ENCODE measurements around the gene SGMS1.
"Not testable (repeated sequence)": the region's sequence is repeated elsewhere in the genome, so short reads cannot be mapped to it uniquely, and the experiment has no call there.

SGMS1 gene

DNA sequence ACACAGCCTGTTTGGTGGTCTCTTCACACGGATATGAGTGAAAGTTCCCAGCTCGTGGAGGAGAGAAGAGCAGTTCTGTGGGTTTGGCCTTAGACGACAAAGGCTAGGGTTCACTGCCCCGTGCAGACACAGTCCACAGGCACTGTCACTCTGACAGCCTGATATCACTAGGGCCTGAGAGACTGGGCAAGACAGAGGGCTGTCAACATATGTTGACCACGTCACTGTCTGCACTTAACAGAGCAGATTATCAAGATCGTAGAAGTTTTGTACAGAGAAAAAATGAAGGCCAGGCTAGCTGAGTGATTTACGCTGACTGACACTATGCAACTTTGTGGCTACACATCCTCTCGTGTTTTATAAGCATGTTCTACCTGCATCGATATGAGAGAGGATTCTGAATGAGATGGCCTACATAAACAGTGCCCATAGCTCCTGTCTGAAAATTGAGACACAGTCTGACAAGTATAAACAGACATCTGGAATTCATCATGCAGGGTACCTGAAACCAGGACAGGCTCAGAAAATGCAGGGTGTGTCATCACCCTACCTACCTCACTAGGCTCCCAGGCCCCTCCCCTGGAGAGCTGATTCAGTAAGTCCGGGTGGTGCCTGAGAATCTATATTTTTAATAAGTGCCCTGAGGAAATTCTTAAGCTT, 120.0 kb downstream of the SGMS1 start:
- no peak for TF ChIP-seq POLR2AphosphoS5 (IDR thresholded peaks at IDR 0.05; ENCODE audit: low read depth, low read length)
- no peak for TF ChIP-seq POLR2A (IDR thresholded peaks at IDR 0.05; ENCODE audit: low read depth, low read length)
- no peak for TF ChIP-seq TAF1 (IDR thresholded peaks at IDR 0.05; ENCODE audit: borderline replicate concordance, low read depth, low read length)
- FAIRE-seq (no peak), DNase-seq (ENCODE audit: insufficient read length) (no peak)

DNA sequence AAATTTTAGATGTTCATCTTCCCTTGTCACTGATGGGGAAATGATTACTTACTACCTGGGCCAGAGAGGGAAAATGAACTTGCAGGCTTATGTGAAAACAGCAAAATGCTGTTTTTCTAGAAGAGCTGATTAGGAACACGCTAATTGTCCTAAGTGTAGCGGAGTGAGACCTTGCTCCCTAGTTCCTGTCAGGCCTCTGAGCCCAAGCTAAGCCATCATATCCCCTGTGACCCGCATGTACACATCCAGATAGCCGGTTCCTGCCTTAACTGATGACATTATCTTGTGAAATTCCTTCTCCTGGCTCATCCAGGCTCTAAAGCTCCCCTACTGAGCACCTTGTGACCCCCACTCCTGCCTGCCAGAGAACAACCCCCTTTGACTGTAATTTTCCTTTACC, 120.6 kb downstream of the SGMS1 start:
- FAIRE-seq; DNase-seq (ENCODE audit: insufficient read length): not testable (repeated sequence)

DNA sequence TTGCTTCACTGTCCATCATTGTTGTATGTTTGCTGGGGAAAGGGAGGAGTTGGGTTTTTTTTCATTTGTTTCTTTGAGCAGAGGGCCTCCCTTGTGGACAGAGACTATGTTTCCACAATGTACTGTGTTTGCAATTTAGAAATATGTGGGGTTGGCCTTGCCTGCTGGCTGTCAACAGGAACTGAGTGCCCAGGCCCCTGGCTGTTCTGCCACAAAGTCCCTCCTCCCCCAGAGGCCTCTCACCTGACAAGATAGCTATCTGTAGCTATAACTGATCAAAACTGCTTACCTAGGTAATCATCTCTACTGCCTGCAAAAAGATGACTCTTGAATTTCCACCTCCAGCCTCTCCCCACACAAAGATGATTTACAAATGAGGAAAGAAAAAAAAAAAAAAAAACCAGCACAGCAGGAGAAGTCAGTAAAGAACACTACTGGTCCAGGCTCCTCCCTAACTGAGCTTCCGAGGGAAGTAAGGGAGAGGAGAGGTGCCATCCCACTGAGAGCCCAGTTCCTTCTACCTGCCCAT, 121.8 kb downstream of the SGMS1 start:
- peak; percentile 72 for FAIRE-seq
- no peak for TF ChIP-seq TAF1 (IDR thresholded peaks at IDR 0.05; ENCODE audit: borderline replicate concordance, low read depth, low read length)
- no peak for TF ChIP-seq POLR2A (IDR thresholded peaks at IDR 0.05; ENCODE audit: low read depth, low read length)
- no peak for TF ChIP-seq POLR2AphosphoS5 (IDR thresholded peaks at IDR 0.05; ENCODE audit: low read depth, low read length)
- no peak for DNase-seq (ENCODE audit: insufficient read length)

DNA sequence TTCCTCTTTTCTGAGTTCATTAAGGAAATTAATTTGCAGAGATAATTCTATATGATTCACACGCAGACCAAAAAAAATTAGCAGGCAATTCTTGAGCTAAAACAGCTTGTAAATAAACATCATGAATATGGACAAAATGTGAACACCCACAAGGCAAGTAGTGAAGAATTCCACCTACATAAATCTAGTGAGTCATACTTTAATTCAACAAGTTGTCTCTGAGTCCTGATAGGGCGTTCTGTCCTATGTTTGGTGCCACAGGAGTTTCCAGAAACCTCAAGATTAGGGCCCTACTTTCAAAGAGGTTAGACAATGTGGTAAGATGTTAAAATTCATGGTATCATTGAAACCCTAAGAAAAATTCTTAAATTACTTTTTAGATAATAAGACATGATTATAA, 122.3 kb downstream of the SGMS1 start:
- DNase-seq (ENCODE audit: insufficient read length) (no peak), FAIRE-seq (no peak)
- TF ChIP-seq TAF1 (IDR thresholded peaks at IDR 0.05; ENCODE audit: borderline replicate concordance, low read depth, low read length) (no peak), POLR2A (IDR thresholded peaks at IDR 0.05; ENCODE audit: low read depth, low read length) (no peak), POLR2AphosphoS5 (IDR thresholded peaks at IDR 0.05; ENCODE audit: low read depth, low read length) (no peak)

DNA sequence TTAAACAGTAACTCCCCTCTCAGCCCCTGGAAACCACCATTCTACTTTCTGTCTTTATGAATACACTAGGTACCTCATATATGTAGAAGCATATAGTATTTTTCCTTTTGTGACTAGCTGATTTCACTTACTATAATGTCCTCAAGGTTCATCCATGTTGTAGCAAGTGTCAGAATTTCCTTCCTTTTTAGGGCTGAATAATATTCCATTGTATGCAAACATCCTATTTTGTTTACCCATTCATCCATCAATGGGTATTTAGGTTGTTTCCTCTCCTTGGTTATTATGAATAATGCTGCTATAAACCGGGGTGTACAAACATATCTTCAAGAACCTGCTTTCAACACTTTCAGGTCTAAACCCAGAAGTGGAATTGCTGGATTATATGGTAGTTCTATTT, 125.3 kb downstream of the SGMS1 start:
- FAIRE-seq (no peak), DNase-seq (ENCODE audit: insufficient read length) (no peak)
- TF ChIP-seq POLR2A (IDR thresholded peaks at IDR 0.05; ENCODE audit: low read depth, low read length) (no peak), TAF1 (IDR thresholded peaks at IDR 0.05; ENCODE audit: borderline replicate concordance, low read depth, low read length) (no peak), POLR2AphosphoS5 (IDR thresholded peaks at IDR 0.05; ENCODE audit: low read depth, low read length) (no peak)

DNA sequence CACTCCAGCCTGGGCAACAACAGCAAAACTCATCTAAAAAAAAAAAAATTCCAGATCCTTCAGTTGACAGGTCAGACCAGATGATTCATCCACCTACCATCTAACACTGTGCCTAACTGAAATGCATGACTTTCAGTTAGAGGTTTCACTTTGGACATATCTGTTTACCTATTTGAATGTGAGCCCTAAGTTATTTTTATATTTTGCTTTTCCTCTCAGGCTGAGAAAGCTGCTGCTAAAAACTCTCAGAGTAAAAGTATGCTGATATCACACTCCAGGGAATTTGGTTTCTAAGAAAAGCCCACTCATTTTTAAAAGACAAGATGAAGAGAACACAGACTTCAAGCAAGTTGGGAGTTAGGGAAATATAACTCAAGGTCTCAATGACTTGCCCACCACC, 126.0 kb downstream of the SGMS1 start:
- FAIRE-seq (peak; percentile 83), DNase-seq (ENCODE audit: insufficient read length) (no peak)
- no peak for TF ChIP-seq TAF1 (IDR thresholded peaks at IDR 0.05; ENCODE audit: borderline replicate concordance, low read depth, low read length)
- no peak for TF ChIP-seq POLR2A (IDR thresholded peaks at IDR 0.05; ENCODE audit: low read depth, low read length)
- TF ChIP-seq POLR2AphosphoS5 (IDR thresholded peaks at IDR 0.05; ENCODE audit: low read depth, low read length), result no peak

DNA sequence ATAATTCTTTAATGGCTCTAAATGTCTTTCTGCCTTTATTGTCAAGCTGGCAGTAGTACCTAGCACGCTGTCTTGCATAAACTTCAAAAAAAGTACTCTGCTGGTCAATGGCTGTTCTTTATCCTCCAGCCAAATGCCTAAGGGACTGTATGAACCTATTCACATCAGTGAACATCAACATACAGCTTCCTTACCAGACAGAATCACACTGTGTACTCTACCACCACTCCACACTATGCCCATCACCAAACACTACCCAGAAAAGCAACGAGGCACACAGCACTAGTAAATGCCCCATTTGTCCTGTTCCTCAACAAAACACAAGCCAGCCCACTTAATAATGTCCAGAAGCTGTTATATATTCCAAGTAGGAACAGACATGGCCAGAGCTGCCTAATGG, 127.5 kb downstream of the SGMS1 start:
- DNase-seq (ENCODE audit: insufficient read length) (no peak), FAIRE-seq (no peak)
- TF ChIP-seq TAF1 (IDR thresholded peaks at IDR 0.05; ENCODE audit: borderline replicate concordance, low read depth, low read length) (no peak), POLR2A (IDR thresholded peaks at IDR 0.05; ENCODE audit: low read depth, low read length) (no peak), POLR2AphosphoS5 (IDR thresholded peaks at IDR 0.05; ENCODE audit: low read depth, low read length) (no peak)

DNA sequence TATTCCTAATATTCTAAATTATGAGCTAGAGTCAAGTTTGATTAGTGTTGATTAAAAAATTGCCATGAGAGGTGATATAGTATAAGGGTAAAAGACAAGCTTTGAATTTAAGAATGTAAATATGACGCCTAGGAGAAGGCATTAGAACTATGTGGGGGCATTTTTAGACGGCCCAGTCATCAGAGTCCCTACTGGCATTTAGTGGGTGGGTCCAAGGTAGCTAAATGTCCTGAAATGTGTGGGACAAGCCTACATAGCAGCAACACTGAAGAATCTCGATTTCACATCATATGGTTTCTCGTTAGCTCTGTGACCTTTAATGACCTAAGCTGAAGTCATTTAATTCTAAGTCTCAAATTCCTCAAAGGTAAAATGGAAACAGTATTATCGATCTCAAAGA, 133.5 kb downstream of the SGMS1 start:
- FAIRE-seq (no peak), DNase-seq (ENCODE audit: insufficient read length) (no peak)
- TF ChIP-seq POLR2A (IDR thresholded peaks at IDR 0.05; ENCODE audit: low read depth, low read length), result no peak
- TF ChIP-seq TAF1 (IDR thresholded peaks at IDR 0.05; ENCODE audit: borderline replicate concordance, low read depth, low read length), result no peak
- no peak for TF ChIP-seq POLR2AphosphoS5 (IDR thresholded peaks at IDR 0.05; ENCODE audit: low read depth, low read length)

DNA sequence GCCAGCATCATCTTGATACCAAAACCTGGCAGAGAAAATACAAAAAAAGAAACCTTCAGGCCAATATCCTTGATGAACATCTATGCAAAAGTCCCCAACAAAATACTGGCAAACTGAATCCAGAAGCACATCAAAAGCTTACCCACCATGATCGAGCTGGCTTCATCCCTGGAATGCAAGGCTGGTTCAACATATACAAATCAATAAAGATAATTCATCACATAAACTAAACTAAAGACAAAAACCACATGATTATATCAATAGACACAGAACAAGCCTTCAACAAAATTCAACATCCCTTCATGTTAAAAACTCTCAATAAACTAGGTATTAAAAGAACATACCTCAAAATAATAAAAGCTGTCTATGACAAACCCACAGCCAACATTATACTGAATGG, 139.2 kb downstream of the SGMS1 start:
- FAIRE-seq; DNase-seq (ENCODE audit: insufficient read length): not testable (repeated sequence)

DNA sequence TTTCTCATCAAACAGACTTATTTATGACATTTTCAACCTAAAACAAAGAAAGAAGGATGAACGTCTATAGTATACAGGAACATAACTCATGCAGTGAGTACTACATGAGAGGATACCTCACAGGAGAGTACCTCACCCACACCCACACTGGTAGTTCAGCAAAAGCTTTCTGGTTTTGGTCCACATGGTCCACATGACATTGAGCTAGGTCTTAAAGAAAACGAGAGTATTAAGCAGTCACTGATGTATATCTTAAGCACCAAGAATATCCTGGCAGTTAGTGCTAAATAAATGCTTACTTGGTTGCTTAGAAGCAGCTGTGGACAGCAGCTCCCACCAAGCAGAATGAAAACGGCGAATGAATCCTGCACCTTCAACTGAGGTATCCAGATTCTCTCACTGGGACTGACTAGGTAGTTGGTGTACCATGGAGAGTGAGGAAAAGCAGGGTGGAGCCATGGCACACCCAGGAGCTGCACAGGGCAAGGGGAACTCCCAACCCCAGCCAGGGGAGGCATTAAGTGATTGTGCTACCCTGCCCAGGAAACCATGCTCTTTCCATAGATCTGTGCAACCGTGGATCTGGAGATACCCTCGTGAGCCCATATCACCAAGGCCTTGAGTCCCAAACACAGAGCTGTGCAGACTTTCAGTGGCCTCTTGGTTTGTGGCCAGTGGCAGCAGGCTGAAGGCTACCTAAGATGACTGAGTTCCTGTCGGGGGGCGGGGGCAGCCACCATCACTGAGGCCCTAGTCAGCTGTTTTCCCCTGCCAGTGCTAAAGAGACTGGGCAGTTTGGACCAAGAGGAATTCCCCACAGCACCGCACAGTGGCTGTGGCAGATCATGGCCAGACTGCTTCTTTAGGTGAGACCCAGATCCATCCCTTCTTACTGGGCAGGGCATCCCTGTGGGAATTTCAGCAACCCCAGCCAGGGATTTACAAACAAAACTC, 143.4 kb downstream of the SGMS1 start:
- no peak for DNase-seq (ENCODE audit: insufficient read length)
- FAIRE-seq, result peak; percentile 80
- TF ChIP-seq POLR2AphosphoS5 (IDR thresholded peaks at IDR 0.05; ENCODE audit: low read depth, low read length) (no peak), TAF1 (IDR thresholded peaks at IDR 0.05; ENCODE audit: borderline replicate concordance, low read depth, low read length) (no peak), POLR2A (IDR thresholded peaks at IDR 0.05; ENCODE audit: low read depth, low read length) (no peak)

DNA sequence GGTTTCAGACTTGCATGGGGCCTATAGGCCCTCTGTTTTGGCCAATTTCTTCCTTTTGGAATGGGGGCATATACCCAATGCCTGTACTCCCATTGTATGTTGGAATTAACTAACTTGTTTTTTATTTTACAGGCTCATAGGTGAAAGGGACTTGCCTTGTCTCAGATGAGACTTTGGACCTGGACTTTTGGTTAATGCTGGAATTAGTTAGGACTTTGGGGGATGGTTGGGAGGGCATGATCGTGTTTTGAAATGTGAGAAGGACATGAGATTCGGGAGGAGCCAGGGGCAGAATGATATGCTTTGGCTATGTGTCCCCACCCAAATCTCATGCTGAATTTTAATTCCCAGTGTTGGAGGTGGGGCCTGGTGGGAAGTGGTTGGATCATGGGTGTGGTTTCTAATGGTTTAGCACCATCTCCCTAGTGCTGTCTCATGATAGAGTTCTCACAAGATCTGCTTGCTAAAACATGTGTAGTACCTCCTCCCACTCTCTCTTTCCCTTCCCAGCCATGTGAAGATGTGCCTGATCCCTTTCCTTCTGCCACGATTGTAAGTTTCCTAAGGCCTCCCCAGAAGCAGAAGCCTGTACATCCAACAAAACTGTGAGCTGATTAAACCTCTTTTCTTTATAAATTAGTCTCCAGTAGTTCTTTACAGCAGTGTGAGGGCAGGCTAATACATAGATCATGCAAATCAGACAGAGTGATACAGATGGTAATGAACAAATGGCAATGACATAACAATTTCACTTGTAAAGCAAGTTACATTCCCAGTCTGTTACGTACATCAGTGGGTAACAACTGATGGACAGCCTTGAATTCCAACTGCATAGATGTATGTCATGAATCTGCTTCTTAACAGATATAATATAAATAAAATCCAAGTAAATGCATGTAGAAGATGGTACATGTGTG, 146.2 kb downstream of the SGMS1 start:
- DNase-seq (ENCODE audit: insufficient read length) (no peak), FAIRE-seq (no peak)
- TF ChIP-seq POLR2AphosphoS5 (IDR thresholded peaks at IDR 0.05; ENCODE audit: low read depth, low read length) (no peak), POLR2A (IDR thresholded peaks at IDR 0.05; ENCODE audit: low read depth, low read length) (no peak), TAF1 (IDR thresholded peaks at IDR 0.05; ENCODE audit: borderline replicate concordance, low read depth, low read length) (no peak)
